Neural progenitor cell (in vitro differentiated cells): ENCODE measurements around the gene ARHGAP29.

ENCODE experiments used
- EZH2 ChIP-seq: fragments of 200-600 bp; sonication (generic); IDR thresholded peaks from 2 replicates; pipeline ENCODE4 v1.6.1; 2017; ENCODE audit warnings: antibody characterized with exemption, mild to moderate bottlenecking, moderate library complexity
- TF ChIP-seq, protein P1 (sequence below): fragments of 200-600 bp; sonication (generic); IDR thresholded peaks from 2 replicates; pipeline ENCODE4 v1.5.1; 2017; ENCODE audit warnings: antibody characterized with exemption, mild to moderate bottlenecking

DNA sequence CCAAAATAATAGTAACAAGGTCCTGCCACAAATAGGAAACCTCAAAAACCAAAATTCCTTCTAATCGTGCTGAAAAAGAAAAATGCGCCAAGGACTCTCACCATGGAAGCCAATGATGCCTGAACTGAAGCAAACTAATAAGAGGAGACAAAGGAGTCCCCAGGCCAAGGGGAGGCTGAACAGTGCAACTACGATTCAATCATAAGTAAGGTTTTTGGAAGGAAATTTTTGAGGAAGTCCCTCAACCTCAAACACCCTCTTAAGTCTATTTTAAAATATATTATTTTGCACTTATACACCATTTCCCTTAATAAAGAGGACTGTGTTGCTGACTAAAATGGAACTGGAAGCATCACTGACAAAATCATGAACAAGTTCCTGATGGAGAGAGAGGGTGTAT lies 1.7 kb upstream of the ARHGAP29 start:
- TF ChIP-seq, protein P1, sequence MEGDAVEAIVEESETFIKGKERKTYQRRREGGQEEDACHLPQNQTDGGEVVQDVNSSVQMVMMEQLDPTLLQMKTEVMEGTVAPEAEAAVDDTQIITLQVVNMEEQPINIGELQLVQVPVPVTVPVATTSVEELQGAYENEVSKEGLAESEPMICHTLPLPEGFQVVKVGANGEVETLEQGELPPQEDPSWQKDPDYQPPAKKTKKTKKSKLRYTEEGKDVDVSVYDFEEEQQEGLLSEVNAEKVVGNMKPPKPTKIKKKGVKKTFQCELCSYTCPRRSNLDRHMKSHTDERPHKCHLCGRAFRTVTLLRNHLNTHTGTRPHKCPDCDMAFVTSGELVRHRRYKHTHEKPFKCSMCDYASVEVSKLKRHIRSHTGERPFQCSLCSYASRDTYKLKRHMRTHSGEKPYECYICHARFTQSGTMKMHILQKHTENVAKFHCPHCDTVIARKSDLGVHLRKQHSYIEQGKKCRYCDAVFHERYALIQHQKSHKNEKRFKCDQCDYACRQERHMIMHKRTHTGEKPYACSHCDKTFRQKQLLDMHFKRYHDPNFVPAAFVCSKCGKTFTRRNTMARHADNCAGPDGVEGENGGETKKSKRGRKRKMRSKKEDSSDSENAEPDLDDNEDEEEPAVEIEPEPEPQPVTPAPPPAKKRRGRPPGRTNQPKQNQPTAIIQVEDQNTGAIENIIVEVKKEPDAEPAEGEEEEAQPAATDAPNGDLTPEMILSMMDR, result no peak
- no peak for TF ChIP-seq EZH2
